PC-9 (cell line): ENCODE data around the gene PPIL1. TPM values are rescaled to one million over a fixed set of nuclear protein-coding genes. Genes with fewer than 3 reads are reported as not detected.

ENCODE experiments used
- BruUV-seq: library from RNA; stranded (reverse); fragments of 400-500 nt; replicated peaks from 2 replicates; lab custom pipeline; 2021; lab: Mats Ljungman, UMichigan
- CTCF ChIA-PET: fragments of 300-600 bp; sonication (Branson Sonifier 250); formaldehyde crosslinking; loops from one replicate; lab custom pipeline; 2022; ENCODE audit warnings: antibody characterized with exemption; lab: Charles Lee
- POLR2A ChIA-PET: fragments of 300-600 bp; sonication (Branson Sonifier 250); formaldehyde crosslinking; loops from one replicate; lab custom pipeline; 2022; ENCODE audit warnings: antibody characterized with exemption; ENCODE audit not compliant: unreplicated experiment; lab: Charles Lee
- DNase-seq, 2 experiments: peaks; one replicate each; pipeline versions ENCODE4 v3.0.0 to v3.0.0-alpha.2; 2015 to 2022; ENCODE audit warnings: mixed read lengths in 1 of 2
- H2AFZ ChIP-seq: fragments of 200-600 bp; sonication (generic); 2 replicates; pipeline ENCODE4 v1.8.1; 2017; ENCODE audit warnings: antibody characterized with exemption
- H3F3A ChIP-seq: fragments of 200-600 bp; sonication (generic); 2 replicates; pipeline ENCODE4 v1.8.1; 2017; ENCODE audit warnings: antibody characterized with exemption, mild to moderate bottlenecking, low read depth; ENCODE audit not compliant: insufficient read depth
- H3K27ac ChIP-seq: fragments of 200-600 bp; sonication (generic); 2 replicates; pipeline ENCODE4 v1.6.1; 2016; ENCODE audit warnings: mixed run types
- H3K27me3 ChIP-seq: fragments of 200-600 bp; sonication (generic); 2 replicates; pipeline ENCODE4 v1.6.1; 2016; ENCODE audit warnings: low read depth, mixed run types; ENCODE audit not compliant: insufficient read depth
- H3K36me3 ChIP-seq: fragments of 200-600 bp; sonication (generic); 2 replicates; pipeline ENCODE4 v1.6.1; 2016; ENCODE audit warnings: low read depth, mixed run types
- H3K4me1 ChIP-seq: fragments of 200-600 bp; sonication (generic); replicated peaks from 2 replicates; pipeline ENCODE4 v1.6.1; 2016; ENCODE audit warnings: mixed run types; ENCODE audit not compliant: insufficient read depth
- H3K4me2 ChIP-seq: fragments of 200-600 bp; sonication (generic); 2 replicates; pipeline ENCODE4 v1.6.1; 2017; ENCODE audit warnings: mixed run types
- H3K4me3 ChIP-seq: fragments of 200-600 bp; sonication (generic); 2 replicates; pipeline ENCODE4 v1.6.1; 2016; ENCODE audit warnings: mixed run types
- H3K79me2 ChIP-seq: fragments of 200-600 bp; sonication (generic); 2 replicates; pipeline ENCODE4 v1.6.1; 2017; ENCODE audit warnings: low read depth, mixed run types
- H3K9me2 ChIP-seq: fragments of 200-600 bp; sonication (generic); 2 replicates; pipeline ENCODE4 v1.8.1; 2017; ENCODE audit warnings: mild to moderate bottlenecking; ENCODE audit not compliant: insufficient read depth
- H3K9me3 ChIP-seq: fragments of 200-600 bp; sonication (generic); 2 replicates; pipeline ENCODE4 v1.8.1; 2016; ENCODE audit warnings: low read depth; ENCODE audit not compliant: insufficient read depth
- H4K20me1 ChIP-seq: fragments of 200-600 bp; sonication (generic); 2 replicates; pipeline ENCODE4 v1.8.1; 2017; ENCODE audit not compliant: insufficient read depth
- CTCF ChIP-seq: fragments of 200-600 bp; sonication (generic); conservative IDR thresholded peaks from 2 replicates; pipeline ENCODE4 v1.6.1; 2017; ENCODE audit warnings: mixed run types, antibody characterized with exemption, mild to moderate bottlenecking, moderate library complexity
- EZH2 ChIP-seq: fragments of 200-600 bp; sonication (generic); IDR thresholded peaks from 2 replicates; pipeline ENCODE4 v1.8.0; 2017; ENCODE audit warnings: antibody characterized with exemption, low read depth
- intact Hi-C: fragments of 100-400 bp; cut with micrococcal nuclease; formaldehyde crosslinking; loops from one replicate; pipeline ENCODE4 v1.10.0; 2022; ENCODE audit not compliant: unreplicated experiment
- total RNA-seq: library from RNA; stranded (reverse); gene quantifications from 2 replicates; pipeline ENCODE4 v1.2.3, GENCODE V29; 2021

The PPIL1 gene
- total RNA-seq, 1 experiment from 2014 or later = 28.4 TPM

GRCh38 chr6:36807143-36807542 is 67.5 kb downstream of the PPIL1 start:
- POLR2A ChIA-PET = interaction anchor here (0.7 kb wide), 1 partner anchor 312 kb away, joined by 3 read pairs; no protein-coding TSS in a partner anchor
- Histone ChIP-seq H3K9me3 (no peaks in the 10 kb centered on the region), H3K4me1 (no peaks in the 10 kb centered on the region), H3K27ac (no peak overlapping the region), H3K79me2 (no peaks in the 10 kb centered on the region), H3K4me3 (no peak overlapping the region), H3F3A (no peaks in the 10 kb centered on the region), H4K20me1 (no peaks in the 10 kb centered on the region), H3K9me2 (no peaks in the 10 kb centered on the region), H3K36me3 (no peaks in the 10 kb centered on the region), H3K4me2 (no peak overlapping the region), H2AFZ (no peak overlapping the region), H3K27me3 (no peaks in the 10 kb centered on the region)
- intact Hi-C loops = no loop called here
- no peak for TF ChIP-seq EZH2
- TF ChIP-seq CTCF = no peak
- DNase-seq = no peak
- no TSS peak for BruUV-seq
- CTCF ChIA-PET = no interaction called here

- intact Hi-C loops = no loop called here
- Histone ChIP-seq H3K9me2 (no peaks in the 10 kb centered on the region), H3F3A (no peaks in the 10 kb centered on the region), H3K4me3 (no peak overlapping the region), H2AFZ (no peak overlapping the region), H3K9me3 (no peaks in the 10 kb centered on the region), H3K4me1 (no peaks in the 10 kb centered on the region), H3K27me3 (no peaks in the 10 kb centered on the region), H4K20me1 (no peaks in the 10 kb centered on the region), H3K4me2 (no peak overlapping the region), H3K36me3 (no peaks in the 10 kb centered on the region), H3K79me2 (no peaks in the 10 kb centered on the region), H3K27ac (no peak overlapping the region)
- POLR2A ChIA-PET = no interaction called here
- CTCF ChIA-PET = no interaction called here
- no peak for DNase-seq
- TF ChIP-seq EZH2 (no peak), CTCF (no peak)
- no TSS peak for BruUV-seq
Measured at GRCh38 chr6:36805917-36806316, 68.7 kb downstream of the PPIL1 start.

- H3K4me2 ChIP-seq = no peak overlapping the region
- no peaks in the 10 kb centered on the region for H3K9me2 ChIP-seq
- ChIA-PET POLR2A (interaction anchor here (0.5 kb wide), 1 partner anchor 624 kb away, joined by 3 read pairs; no protein-coding TSS in a partner anchor), CTCF (no interaction called here)
- no peaks in the 10 kb centered on the region for H3K4me1 ChIP-seq
- no peaks in the 10 kb centered on the region for H3F3A ChIP-seq
- no peak overlapping the region for H2AFZ ChIP-seq
- intact Hi-C loops = no loop called here
- no peaks in the 10 kb centered on the region for H3K79me2 ChIP-seq
- H4K20me1 ChIP-seq = no peaks in the 10 kb centered on the region
- H3K27me3 ChIP-seq = no peaks in the 10 kb centered on the region
- H3K9me3 ChIP-seq = no peaks in the 10 kb centered on the region
- DNase-seq = no peak
- H3K27ac ChIP-seq = no peak overlapping the region
- H3K4me3 ChIP-seq = no peak overlapping the region
- no TSS peak for BruUV-seq
- TF ChIP-seq EZH2 (no peak), CTCF (no peak)
- no peaks in the 10 kb centered on the region for H3K36me3 ChIP-seq
Measured at GRCh38 chr6:36805096-36805797, 69.4 kb downstream of the PPIL1 start.

Other genes starting within 250 kb of the PPIL1 start
- gene CDKN1A, start 196.1 kb downstream of the PPIL1 start, total RNA-seq = 14.3 and 14.8 TPM in 2 replicates
- not detected in 2 replicates for gene RAB44, start 177.0 kb downstream of the PPIL1 start, total RNA-seq
- 0.37 and 0.40 TPM in 2 replicates for gene CPNE5, start 35.4 kb downstream of the PPIL1 start, total RNA-seq
- 28.7 and 40.1 TPM in 2 replicates for gene C6orf89, start 11.1 kb upstream of the PPIL1 start, total RNA-seq
- gene PI16, start 79.9 kb upstream of the PPIL1 start, total RNA-seq = 0.83 and 1.9 TPM in 2 replicates
- gene MTCH1, start 111.4 kb upstream of the PPIL1 start, total RNA-seq = 236 and 241 TPM in 2 replicates
- 0.50 and 0.55 TPM in 2 replicates for gene FGD2, start 130.9 kb upstream of the PPIL1 start, total RNA-seq